K562 (cell line): ENCODE results near the gene UBE2E3. TPM values are rescaled to one million over a fixed set of nuclear protein-coding genes. Genes with fewer than 3 reads are reported as not detected.

Experiments used
- ASH1L ChIP-seq: fragments of 450-650 bp; IDR thresholded peaks from 2 replicates; pipeline ENCODE4 v1.6.1; 2018; ENCODE audit warnings: borderline replicate concordance, mild to moderate bottlenecking, low read depth; ENCODE audit not compliant: partially characterized antibody
- ETV6 ChIP-seq, 3 experiments: fragments of 150-350 bp in 1 of 3; sonication (generic) in 1 of 3; formaldehyde crosslinking in 1 of 3; IDR thresholded peaks; 2 replicates each; pipeline versions ENCODE4 v1.6.1 to v1.8.0; 2014 to 2022; ENCODE audit warnings: borderline replicate concordance in 2 of 3, low read depth in 2 of 3, antibody characterized with exemption in 1 of 3, low read length in 1 of 3, mild to moderate bottlenecking in 1 of 3, missing genetic modification reagents in 1 of 3
- GTF2A2 ChIP-seq: IDR thresholded peaks from 2 replicates; pipeline ENCODE4 v1.6.1; 2016; ENCODE audit warnings: mild to moderate bottlenecking, missing genetic modification characterization, missing compliant biosample characterization
- KAT8 ChIP-seq: fragments of 450-650 bp; IDR thresholded peaks from 2 replicates; pipeline ENCODE4 v1.6.1; 2016; ENCODE audit warnings: low read depth, mild to moderate bottlenecking
- KDM1A ChIP-seq, 2 experiments: fragments of 450-650 bp; IDR thresholded peaks; 2 replicates each; pipeline ENCODE4 v1.6.1; 2016; ENCODE audit warnings: mild to moderate bottlenecking in 2 of 2
- NR2C2 ChIP-seq, 2 experiments: fragments of 200-800 bp in 1 of 2; sonication (Bioruptor generic) in 1 of 2; sonication (generic) in 1 of 2; formaldehyde crosslinking in 1 of 2; IDR thresholded peaks; 2 replicates each; pipeline versions ENCODE4 v1.6.1 to v1.8.0; 2016 to 2022; ENCODE audit warnings: mild to moderate bottlenecking in 1 of 2, missing compliant biosample characterization in 1 of 2, missing genetic modification characterization in 1 of 2, missing genetic modification reagents in 1 of 2
- POLR2AphosphoS5 ChIP-seq: IDR thresholded peaks from 2 replicates; pipeline ENCODE4 v1.6.1; 2011; ENCODE audit warnings: mild to moderate bottlenecking, low read depth, low read length, moderate library complexity; ENCODE audit not compliant: control insufficient read depth, insufficient read depth
- POLR2H ChIP-seq: IDR thresholded peaks from 2 replicates; pipeline ENCODE4 v1.6.1; 2016; ENCODE audit warnings: missing genetic modification characterization, low read depth, mild to moderate bottlenecking, control low read depth, missing compliant biosample characterization, moderate library complexity
- SAP30 ChIP-seq: fragments of 200-600 bp; sonication (generic); IDR thresholded peaks from 2 replicates; pipeline ENCODE4 v1.6.1; 2012; ENCODE audit warnings: borderline replicate concordance, low read depth, mild to moderate bottlenecking, moderate library complexity, low read length, control low read depth, inconsistent platforms; ENCODE audit not compliant: insufficient read depth, poor library complexity, severe bottlenecking
- SPI1 ChIP-seq: IDR thresholded peaks from 2 replicates; pipeline ENCODE4 v1.6.1; 2011; ENCODE audit warnings: low read depth, low read length, control low read depth, borderline replicate concordance
- TAF15 ChIP-seq: fragments of 200-400 bp; formaldehyde crosslinking; IDR thresholded peaks from 2 replicates; pipeline ENCODE4 v1.6.1; 2017; ENCODE audit warnings: mild to moderate bottlenecking, low read depth, low read length, moderate library complexity
- TAL1 ChIP-seq: fragments of 450-650 bp; IDR thresholded peaks from 2 replicates; pipeline ENCODE4 v1.6.1; 2016; ENCODE audit warnings: mild to moderate bottlenecking
- TCF7L2 ChIP-seq: fragments of 150-350 bp; IDR thresholded peaks from 2 replicates; pipeline ENCODE4 v1.6.1; 2016; ENCODE audit warnings: low read depth, mild to moderate bottlenecking, low read length, moderate library complexity
- TOE1 ChIP-seq, 2 experiments: fragments of 450-650 bp in 1 of 2; sonication (generic) in 1 of 2; formaldehyde crosslinking in 1 of 2; IDR thresholded peaks; 2 replicates each; pipeline versions ENCODE4 v1.7.1 to v1.8.0; 2016 to 2022; ENCODE audit warnings: borderline replicate concordance in 2 of 2, mild to moderate bottlenecking in 2 of 2, antibody characterized with exemption in 1 of 2, inconsistent platforms in 1 of 2, low read depth in 1 of 2, missing genetic modification reagents in 1 of 2, moderate library complexity in 1 of 2
- ZNF41 ChIP-seq: fragments of 250-450 bp; sonication (Bioruptor Pico); conservative IDR thresholded peaks from 2 replicates; pipeline ENCODE4 v1.4.0; 2020; ENCODE audit warnings: mild to moderate bottlenecking
- ZNF444 ChIP-seq: fragments of 250-450 bp; sonication (Bioruptor Pico); IDR thresholded peaks from 2 replicates; pipeline ENCODE4 v1.4.0; 2020; ENCODE audit warnings: mild to moderate bottlenecking, moderate library complexity
- ZNF644 ChIP-seq: fragments of 200-800 bp; sonication (Bioruptor generic); IDR thresholded peaks from 2 replicates; pipeline ENCODE4 v1.6.1; 2016; ENCODE audit warnings: low read depth, missing genetic modification characterization, missing compliant biosample characterization
- polyA plus RNA-seq, 8 experiments: library from polyadenylated mRNA; depleted of rRNA in 4 of 8; stranded (reverse) in 5 of 8; unstranded in 3 of 8; fragments of >200 nt; fragmentation: Nextera tagmentation in 2 of 8; fragmentation: Illumina TruSeq in 1 of 8; extraction: Ambion mirVana in 2 of 8; extraction: Trizol in 1 of 8; gene quantifications; 2 replicates each; pipeline versions ENCODE4 v1.2.1 to v1.2.3, GENCODE V29; 2011 to 2014; ENCODE audit warnings: inconsistent platforms in 1 of 8, missing spikeins in 1 of 8
- total RNA-seq, 7 experiments: library from RNA; depleted of rRNA in 6 of 7; stranded (reverse); fragments of >200 nt in 6 of 7; fragmentation: Illumina TruSeq in 2 of 7; extraction: Trizol in 2 of 7; gene quantifications; 2 replicates each; pipeline versions ENCODE4 v1.2.1 to v1.2.3, GENCODE V29; 2011 to 2021; ENCODE audit warnings: low replicate concordance in 1 of 7
- TF ChIP-seq, protein P1 (sequence below): fragments of 250-450 bp; sonication (Bioruptor Pico); IDR thresholded peaks from 2 replicates; pipeline ENCODE4 v1.5.0; 2021; ENCODE audit warnings: mild to moderate bottlenecking, borderline replicate concordance
- TF ChIP-seq, protein P2 (sequence below): fragments of 200-800 bp; sonication (Bioruptor generic); IDR thresholded peaks from 2 replicates; pipeline ENCODE4 v1.6.1; 2017; ENCODE audit warnings: missing genetic modification characterization, missing compliant biosample characterization
- TF ChIP-seq, protein P3 (sequence below), 2 experiments: fragments of 450-650 bp; IDR thresholded peaks; 2 replicates each; pipeline ENCODE4 v1.6.1; 2016

UBE2E3 gene
- total and polyA plus RNA-seq, 9 of the 15 experiments (the other 6 are each of a cell fraction or from before 2014, with no cell fraction given) = 58.2 to 173 (median 78.0) TPM

DNA sequence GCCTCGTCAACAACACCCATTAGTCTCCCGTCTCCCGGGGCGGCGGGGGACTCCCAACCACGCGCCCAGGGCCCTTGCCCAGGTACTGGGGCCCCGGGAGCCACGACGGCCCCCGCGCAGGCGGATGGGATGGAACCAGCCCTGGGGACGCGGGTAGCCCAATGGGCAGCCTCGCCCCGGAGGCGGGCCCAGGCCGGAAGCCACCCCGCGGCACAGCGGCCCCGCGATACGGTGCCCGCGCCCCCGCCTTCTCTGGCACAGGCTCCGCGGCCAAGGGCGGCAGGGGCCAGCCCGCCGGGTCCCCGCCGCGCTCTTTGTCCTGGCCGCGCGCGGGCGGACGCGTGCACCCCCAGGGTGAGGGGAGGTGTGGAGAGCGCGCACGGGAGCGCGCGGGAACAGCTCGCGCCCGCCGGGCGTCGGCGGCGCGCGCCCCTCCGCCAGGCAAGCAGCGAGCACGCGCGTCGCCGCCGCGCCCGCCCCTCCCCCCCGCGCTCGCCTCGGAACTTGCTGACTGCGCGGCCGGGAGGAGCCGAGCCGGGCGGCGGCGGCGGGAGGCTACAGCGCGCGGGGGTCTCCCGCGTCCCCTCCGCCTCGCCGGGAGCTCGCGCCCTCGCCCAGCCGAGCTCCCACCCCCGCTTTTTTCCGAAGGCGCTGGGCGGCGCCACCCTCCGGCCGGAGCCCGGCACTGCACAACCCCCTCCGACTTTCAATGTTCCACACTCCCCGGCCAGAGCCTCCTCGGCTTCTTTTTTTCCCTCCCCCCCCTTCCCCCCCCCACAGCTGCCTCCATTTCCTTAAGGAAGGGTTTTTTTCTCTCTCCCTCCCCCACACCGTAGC lies at the start of gene UBE2E3 (continued):
- no peak for TF ChIP-seq SAP30
- TF ChIP-seq KDM1A (IDR thresholded peaks at IDR 0.05) = no peak
- TF ChIP-seq, protein P1, sequence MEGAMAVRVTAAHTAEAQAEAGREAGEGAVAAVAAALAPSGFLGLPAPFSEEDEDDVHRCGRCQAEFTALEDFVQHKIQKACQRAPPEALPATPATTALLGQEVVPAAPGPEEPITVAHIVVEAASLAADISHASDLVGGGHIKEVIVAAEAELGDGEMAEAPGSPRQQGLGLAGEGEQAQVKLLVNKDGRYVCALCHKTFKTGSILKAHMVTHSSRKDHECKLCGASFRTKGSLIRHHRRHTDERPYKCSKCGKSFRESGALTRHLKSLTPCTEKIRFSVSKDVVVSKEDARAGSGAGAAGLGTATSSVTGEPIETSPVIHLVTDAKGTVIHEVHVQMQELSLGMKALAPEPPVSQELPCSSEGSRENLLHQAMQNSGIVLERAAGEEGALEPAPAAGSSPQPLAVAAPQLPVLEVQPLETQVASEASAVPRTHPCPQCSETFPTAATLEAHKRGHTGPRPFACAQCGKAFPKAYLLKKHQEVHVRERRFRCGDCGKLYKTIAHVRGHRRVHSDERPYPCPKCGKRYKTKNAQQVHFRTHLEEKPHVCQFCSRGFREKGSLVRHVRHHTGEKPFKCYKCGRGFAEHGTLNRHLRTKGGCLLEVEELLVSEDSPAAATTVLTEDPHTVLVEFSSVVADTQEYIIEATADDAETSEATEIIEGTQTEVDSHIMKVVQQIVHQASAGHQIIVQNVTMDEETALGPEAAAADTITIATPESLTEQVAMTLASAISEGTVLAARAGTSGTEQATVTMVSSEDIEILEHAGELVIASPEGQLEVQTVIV (CRISPR knock-in tag) = no peak
- no peak for TF ChIP-seq NR2C2 (CRISPR knock-in tag; IDR thresholded peaks at IDR 0.05)
- peak; percentile 46; the same call in 1 of the 2 replicates for TF ChIP-seq NR2C2 (tag; IDR thresholded peaks at IDR 0.05)
- no peak for TF ChIP-seq KAT8
- TF ChIP-seq ASH1L = no peak
- no peak for TF ChIP-seq ETV6 (IDR thresholded peaks at IDR 0.05; ENCODE audit: borderline replicate concordance in 1 of 2, low read depth in 2 of 2, low read length in 1 of 2)
- no peak for TF ChIP-seq ETV6 (CRISPR knock-in tag; IDR thresholded peaks at IDR 0.05; ENCODE audit: borderline replicate concordance)
- TF ChIP-seq TAL1 = no peak
- no peak for TF ChIP-seq TCF7L2
- TF ChIP-seq, protein P2, sequence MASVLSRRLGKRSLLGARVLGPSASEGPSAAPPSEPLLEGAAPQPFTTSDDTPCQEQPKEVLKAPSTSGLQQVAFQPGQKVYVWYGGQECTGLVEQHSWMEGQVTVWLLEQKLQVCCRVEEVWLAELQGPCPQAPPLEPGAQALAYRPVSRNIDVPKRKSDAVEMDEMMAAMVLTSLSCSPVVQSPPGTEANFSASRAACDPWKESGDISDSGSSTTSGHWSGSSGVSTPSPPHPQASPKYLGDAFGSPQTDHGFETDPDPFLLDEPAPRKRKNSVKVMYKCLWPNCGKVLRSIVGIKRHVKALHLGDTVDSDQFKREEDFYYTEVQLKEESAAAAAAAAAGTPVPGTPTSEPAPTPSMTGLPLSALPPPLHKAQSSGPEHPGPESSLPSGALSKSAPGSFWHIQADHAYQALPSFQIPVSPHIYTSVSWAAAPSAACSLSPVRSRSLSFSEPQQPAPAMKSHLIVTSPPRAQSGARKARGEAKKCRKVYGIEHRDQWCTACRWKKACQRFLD (CRISPR knock-in tag) = peak; percentile 97
- TF ChIP-seq, protein P3, sequence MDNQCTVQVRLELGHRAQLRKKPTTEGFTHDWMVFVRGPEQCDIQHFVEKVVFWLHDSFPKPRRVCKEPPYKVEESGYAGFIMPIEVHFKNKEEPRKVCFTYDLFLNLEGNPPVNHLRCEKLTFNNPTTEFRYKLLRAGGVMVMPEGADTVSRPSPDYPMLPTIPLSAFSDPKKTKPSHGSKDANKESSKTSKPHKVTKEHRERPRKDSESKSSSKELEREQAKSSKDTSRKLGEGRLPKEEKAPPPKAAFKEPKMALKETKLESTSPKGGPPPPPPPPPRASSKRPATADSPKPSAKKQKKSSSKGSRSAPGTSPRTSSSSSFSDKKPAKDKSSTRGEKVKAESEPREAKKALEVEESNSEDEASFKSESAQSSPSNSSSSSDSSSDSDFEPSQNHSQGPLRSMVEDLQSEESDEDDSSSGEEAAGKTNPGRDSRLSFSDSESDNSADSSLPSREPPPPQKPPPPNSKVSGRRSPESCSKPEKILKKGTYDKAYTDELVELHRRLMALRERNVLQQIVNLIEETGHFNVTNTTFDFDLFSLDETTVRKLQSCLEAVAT (IDR thresholded peaks at IDR 0.05) = no peak
- peak; percentile 98 for TF ChIP-seq ZNF644 (tag)
- 0 out of 2 replicates have a peak, but pooled peaks have one; percentile 19 for TF ChIP-seq ZNF41 (CRISPR knock-in tag)
- TF ChIP-seq POLR2H = peak; percentile 55; the same call in 1 of the 2 replicates
- no peak for TF ChIP-seq GTF2A2
- peak; percentile 59; the same call in 1 of the 2 replicates for TF ChIP-seq POLR2AphosphoS5
- no peak for TF ChIP-seq TOE1 (IDR thresholded peaks at IDR 0.05; ENCODE audit: borderline replicate concordance)
- no peak for TF ChIP-seq TOE1 (CRISPR knock-in tag; IDR thresholded peaks at IDR 0.05; ENCODE audit: borderline replicate concordance, low read depth)
- no peak for TF ChIP-seq TAF15
- TF ChIP-seq SPI1 = no peak
- no peak for TF ChIP-seq ZNF444 (CRISPR knock-in tag)
